NB4 (cell line): Measurements from ENCODE around the gene SMYD1.
A peak's percentile ranks its signal among the peaks of the same experiment; 100 is the strongest.

ENCODE experiments used
- POLR2A ChIP-seq: IDR thresholded peaks from 2 replicates; pipeline ENCODE4 v1.6.1; 2011; ENCODE audit warnings: mild to moderate bottlenecking; ENCODE audit not compliant: insufficient read length; ENCODE audit errors: extremely low read depth
- TF ChIP-seq, protein P1 (sequence below): IDR thresholded peaks from one replicate; pipeline ENCODE4 v1.5.1; 2012; ENCODE audit warnings: low read depth, low read length
- TF ChIP-seq, protein P2 (sequence below): IDR thresholded peaks from 2 replicates; pipeline ENCODE4 v1.6.1; 2011; ENCODE audit warnings: low read depth, low read length

DNA sequence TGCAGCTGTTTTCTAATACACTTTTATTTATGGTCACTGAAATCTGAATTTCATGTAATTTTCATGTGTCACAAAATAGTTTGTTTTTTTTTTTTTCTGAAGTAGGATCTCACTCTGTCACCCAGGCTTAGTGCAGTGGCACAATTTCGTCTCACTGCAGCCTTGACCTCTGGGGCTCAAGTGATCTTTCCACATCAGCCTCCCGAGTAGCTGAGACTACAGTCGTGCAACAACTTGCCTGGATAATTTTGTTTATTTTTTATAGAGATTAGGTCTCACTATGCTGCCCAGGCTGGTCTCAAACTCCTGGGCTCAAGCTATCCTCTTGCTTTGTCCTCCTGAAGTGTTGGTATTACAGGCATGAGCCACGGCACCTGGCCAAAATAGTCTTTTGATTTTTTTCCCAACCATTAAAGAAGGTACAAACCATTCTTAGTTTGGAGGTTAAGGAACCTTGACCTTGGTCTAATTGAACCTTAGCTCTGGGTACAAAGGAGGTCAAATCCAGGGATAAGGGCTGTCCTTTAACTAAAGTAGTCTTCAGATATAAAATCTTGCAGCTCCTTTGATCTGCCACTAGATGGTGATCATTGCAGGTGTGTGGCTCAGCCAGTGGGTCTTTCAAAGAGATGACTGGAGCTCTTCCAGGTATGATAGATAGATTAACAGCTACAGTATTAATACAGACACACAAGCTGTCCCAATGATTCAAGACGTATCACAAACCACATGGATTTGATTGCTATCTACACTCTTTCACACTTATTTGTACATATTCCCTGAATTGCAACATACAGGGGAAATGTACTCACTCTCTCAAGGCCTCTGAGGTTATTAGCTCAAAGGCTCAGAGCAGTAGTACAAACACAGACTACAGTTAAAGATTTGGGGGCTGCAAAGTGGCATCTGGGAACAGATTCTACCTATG is 7.4 kb upstream of the SMYD1 start:
- TF ChIP-seq, protein P1, sequence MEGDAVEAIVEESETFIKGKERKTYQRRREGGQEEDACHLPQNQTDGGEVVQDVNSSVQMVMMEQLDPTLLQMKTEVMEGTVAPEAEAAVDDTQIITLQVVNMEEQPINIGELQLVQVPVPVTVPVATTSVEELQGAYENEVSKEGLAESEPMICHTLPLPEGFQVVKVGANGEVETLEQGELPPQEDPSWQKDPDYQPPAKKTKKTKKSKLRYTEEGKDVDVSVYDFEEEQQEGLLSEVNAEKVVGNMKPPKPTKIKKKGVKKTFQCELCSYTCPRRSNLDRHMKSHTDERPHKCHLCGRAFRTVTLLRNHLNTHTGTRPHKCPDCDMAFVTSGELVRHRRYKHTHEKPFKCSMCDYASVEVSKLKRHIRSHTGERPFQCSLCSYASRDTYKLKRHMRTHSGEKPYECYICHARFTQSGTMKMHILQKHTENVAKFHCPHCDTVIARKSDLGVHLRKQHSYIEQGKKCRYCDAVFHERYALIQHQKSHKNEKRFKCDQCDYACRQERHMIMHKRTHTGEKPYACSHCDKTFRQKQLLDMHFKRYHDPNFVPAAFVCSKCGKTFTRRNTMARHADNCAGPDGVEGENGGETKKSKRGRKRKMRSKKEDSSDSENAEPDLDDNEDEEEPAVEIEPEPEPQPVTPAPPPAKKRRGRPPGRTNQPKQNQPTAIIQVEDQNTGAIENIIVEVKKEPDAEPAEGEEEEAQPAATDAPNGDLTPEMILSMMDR: peak; percentile 80
- TF ChIP-seq POLR2A: no peak
- TF ChIP-seq, protein P2, sequence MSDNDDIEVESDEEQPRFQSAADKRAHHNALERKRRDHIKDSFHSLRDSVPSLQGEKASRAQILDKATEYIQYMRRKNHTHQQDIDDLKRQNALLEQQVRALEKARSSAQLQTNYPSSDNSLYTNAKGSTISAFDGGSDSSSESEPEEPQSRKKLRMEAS: no peak
